ENCODE measurements around the gene LRRFIP2. TPM values are rescaled to one million over a fixed set of nuclear protein-coding genes. Genes with fewer than 3 reads are reported as not detected.
"Not testable (repeated sequence)": the region's sequence is repeated elsewhere in the genome, so short reads cannot be mapped to it uniquely, and the experiment has no call there.

LRRFIP2 gene
- total and polyA plus RNA-seq, 2 donors (not counting 1 experiment from before 2014, with no cell fraction given): 8.6 to 49.2 TPM

DNA sequence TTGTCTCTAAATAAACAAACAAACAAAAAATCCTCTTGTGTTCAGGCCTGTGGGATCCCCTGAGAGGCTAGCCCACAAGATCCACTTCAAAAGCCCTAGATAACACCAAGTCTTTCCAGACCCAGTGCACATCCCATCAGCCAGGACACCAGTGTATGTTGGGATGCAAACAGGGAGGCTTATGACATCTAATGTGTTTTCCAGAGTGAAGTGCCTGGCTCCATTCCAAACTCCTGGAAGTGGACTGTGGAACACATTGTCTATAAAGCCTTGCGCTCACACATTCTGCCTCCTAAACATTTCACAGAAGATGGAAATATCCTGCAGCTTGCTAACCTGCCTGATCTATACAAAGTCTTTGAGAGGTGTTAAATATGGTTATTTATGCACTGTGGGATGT, 124.1 kb downstream of the LRRFIP2 start:
- Mint-ChIP-seq H3K4me1 (peaks cover 12% of the 10 kb centered on the region), H3K27me3 (no peaks in the 10 kb centered on the region), H3K9me3 (ENCODE audit: insufficient read depth) (no peaks in the 10 kb centered on the region), H3K27ac (no peak overlapping the region), H3K4me3 (no peak overlapping the region)
- POLR2A ChIA-PET: no interaction called here
- no peak for ATAC-seq (ENCODE audit: low read depth)
- intact Hi-C loops (cut with micrococcal nuclease): no loop called here
- no peaks in the 10 kb centered on the region for H4K20me1 ChIP-seq (ENCODE audit: control insufficient read depth, insufficient read depth, low read length, poor library complexity, severe bottlenecking)
- H3K79me2 ChIP-seq (ENCODE audit: control insufficient read depth, insufficient read depth, low read length): no peaks in the 10 kb centered on the region
- CTCF ChIA-PET: no interaction called here
- peaks cover 4 to 65% of the 10 kb centered on the region in 2 experiments for H3K36me3 ChIP-seq (replicated peaks in 1 of 2; ENCODE audit: control extremely low read depth in 1 of 2, control insufficient read depth in 1 of 2, extremely low read depth in 1 of 2, insufficient read depth in 2 of 2, low read length in 1 of 2)
- H3K27ac ChIP-seq (ENCODE audit: low read length in 2 of 2): no peak overlapping the region
- H3K4me2 ChIP-seq (replicated peaks; ENCODE audit: low read depth, low read length, poor library complexity, severe bottlenecking): no peak overlapping the region
- H3K4me3 ChIP-seq (ENCODE audit: control extremely low read depth in 1 of 5, extremely low read depth in 1 of 5, insufficient read depth in 1 of 5, low read depth in 2 of 5, low read length in 4 of 5): no peak overlapping the region
- H2AFZ ChIP-seq (ENCODE audit: insufficient read depth, low read depth, low read length, poor library complexity, severe bottlenecking): no peak overlapping the region
- WGBS (ENCODE audit: insufficient coverage): no CpG with 5 or more reads among the region's 1 CpG
- no peak overlapping the region for H3K9ac ChIP-seq (ENCODE audit: low read length)
- no peaks in the 10 kb centered on the region for H3K4me1 ChIP-seq (ENCODE audit: control insufficient read depth in 2 of 2, insufficient read depth in 2 of 2, low read length in 2 of 2)
- H3K27me3 ChIP-seq (replicated peaks in 1 of 4; ENCODE audit: control extremely low read depth in 1 of 4, control insufficient read depth in 3 of 4, insufficient read depth in 4 of 4, low read length in 3 of 4): no peaks in the 10 kb centered on the region
- no peak for DNase-seq
- TF ChIP-seq EZH2 (IDR thresholded peaks at IDR 0.05; ENCODE audit: borderline replicate concordance, insufficient read depth, low read depth, low read length, poor library complexity, severe bottlenecking): no peak
- TF ChIP-seq, protein P1, sequence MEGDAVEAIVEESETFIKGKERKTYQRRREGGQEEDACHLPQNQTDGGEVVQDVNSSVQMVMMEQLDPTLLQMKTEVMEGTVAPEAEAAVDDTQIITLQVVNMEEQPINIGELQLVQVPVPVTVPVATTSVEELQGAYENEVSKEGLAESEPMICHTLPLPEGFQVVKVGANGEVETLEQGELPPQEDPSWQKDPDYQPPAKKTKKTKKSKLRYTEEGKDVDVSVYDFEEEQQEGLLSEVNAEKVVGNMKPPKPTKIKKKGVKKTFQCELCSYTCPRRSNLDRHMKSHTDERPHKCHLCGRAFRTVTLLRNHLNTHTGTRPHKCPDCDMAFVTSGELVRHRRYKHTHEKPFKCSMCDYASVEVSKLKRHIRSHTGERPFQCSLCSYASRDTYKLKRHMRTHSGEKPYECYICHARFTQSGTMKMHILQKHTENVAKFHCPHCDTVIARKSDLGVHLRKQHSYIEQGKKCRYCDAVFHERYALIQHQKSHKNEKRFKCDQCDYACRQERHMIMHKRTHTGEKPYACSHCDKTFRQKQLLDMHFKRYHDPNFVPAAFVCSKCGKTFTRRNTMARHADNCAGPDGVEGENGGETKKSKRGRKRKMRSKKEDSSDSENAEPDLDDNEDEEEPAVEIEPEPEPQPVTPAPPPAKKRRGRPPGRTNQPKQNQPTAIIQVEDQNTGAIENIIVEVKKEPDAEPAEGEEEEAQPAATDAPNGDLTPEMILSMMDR (IDR thresholded peaks at IDR 0.05): no peak
- no peaks in the 10 kb centered on the region for H3K9me3 ChIP-seq (ENCODE audit: control extremely low read depth in 1 of 3, control insufficient read depth in 2 of 3, insufficient read depth in 1 of 3, low read length in 2 of 3)

DNA sequence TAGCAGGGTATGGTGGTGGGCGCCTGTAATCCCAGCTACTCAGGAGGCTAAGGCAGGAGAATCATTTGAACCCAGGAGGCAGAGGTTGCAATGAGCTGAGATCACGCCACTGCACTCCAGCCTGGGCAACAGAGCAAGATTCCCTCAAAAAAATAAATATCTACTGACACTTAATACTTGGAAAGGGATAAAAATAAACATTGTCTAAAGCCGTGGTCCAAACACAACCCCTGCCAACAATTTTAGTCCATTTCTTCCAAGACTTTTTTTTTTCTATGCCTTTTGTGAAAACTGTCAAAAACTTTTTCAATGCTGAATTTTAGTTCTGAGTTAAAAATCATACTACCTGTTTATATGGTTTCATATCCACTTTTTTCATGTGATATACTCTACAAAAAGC, 131.7 kb downstream of the LRRFIP2 start:
- H3K27ac ChIP-seq (ENCODE audit: low read length in 2 of 2); H3K4me2 ChIP-seq (replicated peaks; ENCODE audit: low read depth, low read length, poor library complexity, severe bottlenecking); H3K4me3 ChIP-seq (ENCODE audit: control extremely low read depth in 1 of 5, extremely low read depth in 1 of 5, insufficient read depth in 1 of 5, low read depth in 2 of 5, low read length in 4 of 5); H3K27me3 Mint-ChIP-seq; H3K9me3 Mint-ChIP-seq (ENCODE audit: insufficient read depth); H3K27me3 ChIP-seq (replicated peaks in 1 of 4; ENCODE audit: control extremely low read depth in 1 of 4, control insufficient read depth in 3 of 4, insufficient read depth in 4 of 4, low read length in 3 of 4); H3K4me1 Mint-ChIP-seq; H3K9ac ChIP-seq (ENCODE audit: low read length); H3K27ac Mint-ChIP-seq; H3K79me2 ChIP-seq (ENCODE audit: control insufficient read depth, insufficient read depth, low read length); H3K9me3 ChIP-seq (ENCODE audit: control extremely low read depth in 1 of 3, control insufficient read depth in 2 of 3, insufficient read depth in 1 of 3, low read length in 2 of 3); intact Hi-C loops (cut with micrococcal nuclease); ATAC-seq (ENCODE audit: low read depth); H2AFZ ChIP-seq (ENCODE audit: insufficient read depth, low read depth, low read length, poor library complexity, severe bottlenecking); H3K4me3 Mint-ChIP-seq; DNase-seq; POLR2A ChIA-PET; H3K4me1 ChIP-seq (ENCODE audit: control insufficient read depth in 2 of 2, insufficient read depth in 2 of 2, low read length in 2 of 2); H4K20me1 ChIP-seq (ENCODE audit: control insufficient read depth, insufficient read depth, low read length, poor library complexity, severe bottlenecking): not testable (repeated sequence)
- CTCF ChIA-PET: interaction anchor here (0.6 kb wide), 1 partner anchor 240 kb away, joined by 3 read pairs; no protein-coding TSS in a partner anchor
- peaks cover 9 to 50% of the 10 kb centered on the region in 2 experiments for H3K36me3 ChIP-seq (replicated peaks in 1 of 2; ENCODE audit: control extremely low read depth in 1 of 2, control insufficient read depth in 1 of 2, extremely low read depth in 1 of 2, insufficient read depth in 2 of 2, low read length in 1 of 2)
- no CpG with 5 or more reads among the region's 3 CpGs for WGBS (ENCODE audit: insufficient coverage)

All from B cell (primary cell).